ENCODE measurements around the gene LGALS3BP. TPM values are rescaled to one million over a fixed set of nuclear protein-coding genes. Genes with fewer than 3 reads are reported as not detected.
A peak's percentile ranks its signal among the peaks of the same experiment; 100 is the strongest.

The LGALS3BP gene
- total and polyA plus RNA-seq, 2 of the 13 experiments (the other 11 are each of a cell fraction or from before 2014, with no cell fraction given) = 137 to 332 TPM

- no peak; the same call in 1 of the 2 replicates for TF ChIP-seq HOMEZ (CRISPR knock-in tag; IDR thresholded peaks at IDR 0.05; ENCODE audit: low read depth)
- no peak for TF ChIP-seq KLF12 (CRISPR knock-in tag; IDR thresholded peaks at IDR 0.05; ENCODE audit: borderline replicate concordance)
- TF ChIP-seq FOXP1 (IDR thresholded peaks at IDR 0.05) = no peak
- TF ChIP-seq FOXP1 (CRISPR knock-in tag; IDR thresholded peaks at IDR 0.05) = no peak; the same call in 1 of the 2 replicates
- TF ChIP-seq ZNF577 (CRISPR knock-in tag; IDR thresholded peaks at IDR 0.05; ENCODE audit: borderline replicate concordance, low read depth) = no peak
- peak; percentile 88; the same call in 1 of the 2 replicates for TF ChIP-seq ZNF225 (CRISPR knock-in tag; IDR thresholded peaks at IDR 0.05)
- no peak for TF ChIP-seq ZNF318 (CRISPR knock-in tag; IDR thresholded peaks at IDR 0.05)
- 0 out of 2 replicates have a peak, but pooled peaks have one; percentile 18 for TF ChIP-seq USF2 (IDR thresholded peaks at IDR 0.05; ENCODE audit: low read depth, low read length)
- TF ChIP-seq USF2 (CRISPR knock-in tag; IDR thresholded peaks at IDR 0.05; ENCODE audit: borderline replicate concordance) = no peak
- TF ChIP-seq PRPF4 (IDR thresholded peaks at IDR 0.05; ENCODE audit: low read depth, low read length, poor library complexity, severe bottlenecking) = no peak
- TF ChIP-seq IKZF1 (IDR thresholded peaks at IDR 0.05) = no peak
- no peak for TF ChIP-seq MZF1 (CRISPR knock-in tag; IDR thresholded peaks at IDR 0.05; ENCODE audit: borderline replicate concordance)
- no peak for TF ChIP-seq SOX6 (IDR thresholded peaks at IDR 0.05)
- TF ChIP-seq SOX6 (CRISPR knock-in tag; IDR thresholded peaks at IDR 0.05) = peak; percentile 62
- no peak; the same call in 1 of the 2 replicates for TF ChIP-seq HIC2 (CRISPR knock-in tag; IDR thresholded peaks at IDR 0.05; ENCODE audit: low read depth)
Measured at GRCh38 chr17:79027274-79027924, 47.7 kb upstream of the LGALS3BP start (continued).

Data from HepG2 (cell line).